Measurements from ENCODE around the gene SAMD4A.
A peak's percentile ranks its signal among the peaks of the same experiment; 100 is the strongest.

The SAMD4A gene

GRCh38 chr14:54814076-54814475 lies 247.1 kb downstream of the SAMD4A start:
- TF ChIP-seq CTCF (conservative IDR thresholded peaks at IDR 0.05), result peak; percentile 34; the same call in 1 of the 2 replicates
- no peak overlapping the region; the same call in 1 of the 2 replicates for H3K27ac ChIP-seq

GRCh38 chr14:54815016-54815415 lies 248.1 kb downstream of the SAMD4A start:
- no peak for TF ChIP-seq CTCF (conservative IDR thresholded peaks at IDR 0.05)
- peak overlapping the region; percentile 66 for H3K27ac ChIP-seq

GRCh38 chr14:54815515-54815914 lies 248.6 kb downstream of the SAMD4A start:
- peak overlapping the region; percentile 66 for H3K27ac ChIP-seq
- TF ChIP-seq CTCF (conservative IDR thresholded peaks at IDR 0.05), result no peak

GRCh38 chr14:54816450-54816849 lies 249.5 kb downstream of the SAMD4A start:
- no peak for TF ChIP-seq CTCF (conservative IDR thresholded peaks at IDR 0.05)
- H3K27ac ChIP-seq, result no peak overlapping the region

GRCh38 chr14:54817506-54817905 lies 250.6 kb downstream of the SAMD4A start:
- TF ChIP-seq CTCF (conservative IDR thresholded peaks at IDR 0.05), result no peak
- H3K27ac ChIP-seq, result no peak overlapping the region

GRCh38 chr14:54818201-54819133 lies 251.5 kb downstream of the SAMD4A start:
- H3K27ac ChIP-seq, result no peak overlapping the region
- no peak for TF ChIP-seq CTCF (conservative IDR thresholded peaks at IDR 0.05)

GRCh38 chr14:54822685-54823084 lies 255.8 kb downstream of the SAMD4A start:
- no peak overlapping the region for H3K27ac ChIP-seq
- TF ChIP-seq CTCF (conservative IDR thresholded peaks at IDR 0.05), result no peak

Measured in VCaP (cell line).